Measurements from ENCODE around the gene COL6A2. TPM values are rescaled to one million over a fixed set of nuclear protein-coding genes. Genes with fewer than 3 reads are reported as not detected.

COL6A2 gene
- total RNA-seq, 6 experiments from 2014 or later = 17.3 to 81.7 (median 38.4) TPM

DNA sequence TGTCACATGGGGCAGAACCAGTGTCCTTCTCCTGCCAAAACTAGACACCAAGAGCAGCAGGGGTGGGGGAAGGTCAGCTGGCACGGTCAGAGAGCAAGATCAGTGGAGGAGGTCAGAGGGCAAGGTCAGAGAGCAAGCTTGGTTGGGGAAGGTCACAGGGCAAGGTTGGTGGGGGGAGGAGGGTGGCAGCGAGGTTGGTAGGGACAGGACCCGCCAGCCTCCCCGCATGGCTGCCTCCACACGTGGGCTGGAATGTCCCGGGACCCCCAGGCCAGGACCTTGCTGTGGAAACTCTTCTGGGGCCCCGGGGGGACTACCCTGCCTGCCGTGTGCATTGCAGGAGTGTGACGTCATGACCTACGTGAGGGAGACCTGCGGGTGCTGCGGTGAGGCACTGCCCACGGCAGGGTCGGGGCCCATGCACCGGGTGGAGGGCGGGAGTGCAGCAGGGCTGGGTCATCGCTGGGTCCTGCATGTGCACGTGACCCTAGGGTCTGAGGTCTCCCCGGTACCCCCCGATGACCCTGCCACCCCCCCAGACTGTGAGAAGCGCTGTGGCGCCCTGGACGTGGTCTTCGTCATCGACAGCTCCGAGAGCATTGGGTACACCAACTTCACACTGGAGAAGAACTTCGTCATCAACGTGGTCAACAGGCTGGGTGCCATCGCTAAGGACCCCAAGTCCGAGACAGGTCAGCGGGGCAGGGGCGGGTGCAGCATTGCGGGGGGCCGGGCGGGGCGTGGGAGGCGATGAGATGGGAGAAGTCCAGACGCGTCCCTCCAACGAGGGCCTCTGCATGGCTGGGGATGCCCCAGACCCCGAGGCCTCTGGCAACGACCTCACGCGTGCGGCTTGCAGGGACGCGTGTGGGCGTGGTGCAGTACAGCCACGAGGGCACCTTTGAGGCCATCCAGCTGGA, 27.3 kb downstream of the COL6A2 start:
- Histone ChIP-seq H3K4me1 (no peaks in the 10 kb centered on the region), H3K36me3 (no peaks in the 10 kb centered on the region), H3K9me3 (no peaks in the 10 kb centered on the region), H3K27ac (no peak overlapping the region), H3K27me3 (no peaks in the 10 kb centered on the region), H3K4me3 (no peak overlapping the region)
- DNase-seq (peak; percentile 21 to 64 (median 64)), ATAC-seq (peak in 1 of 4 donors; percentile 4)
- TF ChIP-seq POLR2A (IDR thresholded peaks at IDR 0.05) = no peak
- TF ChIP-seq, protein P1, sequence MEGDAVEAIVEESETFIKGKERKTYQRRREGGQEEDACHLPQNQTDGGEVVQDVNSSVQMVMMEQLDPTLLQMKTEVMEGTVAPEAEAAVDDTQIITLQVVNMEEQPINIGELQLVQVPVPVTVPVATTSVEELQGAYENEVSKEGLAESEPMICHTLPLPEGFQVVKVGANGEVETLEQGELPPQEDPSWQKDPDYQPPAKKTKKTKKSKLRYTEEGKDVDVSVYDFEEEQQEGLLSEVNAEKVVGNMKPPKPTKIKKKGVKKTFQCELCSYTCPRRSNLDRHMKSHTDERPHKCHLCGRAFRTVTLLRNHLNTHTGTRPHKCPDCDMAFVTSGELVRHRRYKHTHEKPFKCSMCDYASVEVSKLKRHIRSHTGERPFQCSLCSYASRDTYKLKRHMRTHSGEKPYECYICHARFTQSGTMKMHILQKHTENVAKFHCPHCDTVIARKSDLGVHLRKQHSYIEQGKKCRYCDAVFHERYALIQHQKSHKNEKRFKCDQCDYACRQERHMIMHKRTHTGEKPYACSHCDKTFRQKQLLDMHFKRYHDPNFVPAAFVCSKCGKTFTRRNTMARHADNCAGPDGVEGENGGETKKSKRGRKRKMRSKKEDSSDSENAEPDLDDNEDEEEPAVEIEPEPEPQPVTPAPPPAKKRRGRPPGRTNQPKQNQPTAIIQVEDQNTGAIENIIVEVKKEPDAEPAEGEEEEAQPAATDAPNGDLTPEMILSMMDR (IDR thresholded peaks at IDR 0.05) = no peak
- intact Hi-C loops (cut with DNase I) = no loop called here
- WGBS (ENCODE audit: insufficient coverage, low coverage, low lambda C conversion rate, missing lambda C conversion rate) = 86% methylated on average over 16 of the region's 49 CpGs

DNA sequence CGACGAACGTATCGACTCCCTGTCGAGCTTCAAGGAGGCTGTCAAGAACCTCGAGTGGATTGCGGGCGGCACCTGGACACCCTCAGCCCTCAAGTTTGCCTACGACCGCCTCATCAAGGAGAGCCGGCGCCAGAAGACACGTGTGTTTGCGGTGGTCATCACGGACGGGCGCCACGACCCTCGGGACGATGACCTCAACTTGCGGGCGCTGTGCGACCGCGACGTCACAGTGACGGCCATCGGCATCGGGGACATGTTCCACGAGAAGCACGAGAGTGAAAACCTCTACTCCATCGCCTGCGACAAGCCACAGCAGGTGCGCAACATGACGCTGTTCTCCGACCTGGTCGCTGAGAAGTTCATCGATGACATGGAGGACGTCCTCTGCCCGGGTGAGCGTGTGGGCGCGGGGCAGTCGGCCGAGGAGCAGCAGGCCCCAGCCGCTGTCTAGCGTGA, 28.0 kb downstream of the COL6A2 start:
- no peaks in the 10 kb centered on the region for H3K4me1 ChIP-seq
- TF ChIP-seq, protein P1 (IDR thresholded peaks at IDR 0.05) = no peak
- TF ChIP-seq POLR2A (IDR thresholded peaks at IDR 0.05) = no peak
- H3K27ac ChIP-seq = no peak overlapping the region
- H3K36me3 ChIP-seq = no peaks in the 10 kb centered on the region
- no peaks in the 10 kb centered on the region for H3K27me3 ChIP-seq
- H3K9me3 ChIP-seq = no peaks in the 10 kb centered on the region
- DNase-seq (peak; percentile 23 to 60 (median 53)), ATAC-seq (no peak)
- intact Hi-C loops (cut with DNase I) = no loop called here
- no peak overlapping the region for H3K4me3 ChIP-seq
- 64% methylated on average over 6 of the region's 47 CpGs for WGBS (ENCODE audit: insufficient coverage, low coverage, low lambda C conversion rate, missing lambda C conversion rate)

DNA sequence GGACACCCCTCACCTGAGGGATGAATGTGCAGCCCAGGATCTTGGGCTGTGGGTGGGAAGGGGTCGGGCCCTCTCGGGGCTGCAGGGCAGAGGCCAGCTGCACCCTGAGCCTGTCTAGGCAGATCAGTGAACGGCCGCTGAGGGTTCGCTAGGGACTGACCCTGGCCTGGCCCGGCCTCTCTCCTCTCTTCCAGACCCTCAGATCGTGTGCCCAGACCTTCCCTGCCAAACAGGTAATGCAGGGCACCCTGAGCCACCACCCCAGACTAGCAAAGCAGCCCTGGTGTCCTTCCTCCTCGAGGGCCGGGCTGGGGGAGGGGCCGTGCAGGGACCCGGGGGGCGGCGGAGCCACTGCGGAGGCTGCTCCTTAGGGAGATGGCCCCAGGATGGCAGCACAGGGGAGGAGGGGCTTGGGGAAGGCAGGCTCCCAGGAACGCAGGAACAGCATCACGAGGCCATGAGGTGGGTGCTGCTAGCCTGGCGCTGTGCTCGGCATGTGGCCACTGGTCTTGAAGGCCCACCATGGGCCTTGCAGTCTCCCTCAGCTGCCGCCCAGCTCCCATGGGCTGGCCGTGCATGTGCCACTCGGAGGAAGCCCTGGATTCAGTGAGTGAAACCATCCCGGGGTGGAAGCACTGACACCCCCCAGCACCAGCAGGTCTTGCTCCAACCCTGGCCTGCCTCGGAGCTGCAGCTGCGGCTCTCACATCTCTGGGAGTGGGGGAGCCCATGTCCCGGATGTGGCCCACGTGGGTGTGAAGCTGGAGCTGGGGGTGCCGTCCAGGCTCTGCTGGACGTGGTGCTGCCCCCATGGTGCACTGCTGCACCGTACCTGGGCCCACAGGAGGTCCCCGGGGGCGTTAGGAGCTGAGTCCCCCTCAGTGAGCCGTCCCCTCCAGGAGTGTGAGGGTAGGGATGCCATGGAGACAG, 28.7 kb downstream of the COL6A2 start:
- Histone ChIP-seq H3K27me3 (no peaks in the 10 kb centered on the region), H3K4me1 (no peaks in the 10 kb centered on the region), H3K36me3 (no peaks in the 10 kb centered on the region), H3K4me3 (no peak overlapping the region), H3K27ac (no peak overlapping the region), H3K9me3 (no peaks in the 10 kb centered on the region)
- peak in 3 of 4 donors; percentile 1 to 4 (median 3) for ATAC-seq
- peak; percentile 20 to 72 (median 57) for DNase-seq
- WGBS (ENCODE audit: insufficient coverage, low coverage, low lambda C conversion rate, missing lambda C conversion rate) = 50% methylated on average over 3 of the region's 32 CpGs
- intact Hi-C loops (cut with DNase I) = no loop called here
- TF ChIP-seq, protein P1 (IDR thresholded peaks at IDR 0.05) = no peak
- TF ChIP-seq POLR2A (IDR thresholded peaks at IDR 0.05) = no peak

DNA sequence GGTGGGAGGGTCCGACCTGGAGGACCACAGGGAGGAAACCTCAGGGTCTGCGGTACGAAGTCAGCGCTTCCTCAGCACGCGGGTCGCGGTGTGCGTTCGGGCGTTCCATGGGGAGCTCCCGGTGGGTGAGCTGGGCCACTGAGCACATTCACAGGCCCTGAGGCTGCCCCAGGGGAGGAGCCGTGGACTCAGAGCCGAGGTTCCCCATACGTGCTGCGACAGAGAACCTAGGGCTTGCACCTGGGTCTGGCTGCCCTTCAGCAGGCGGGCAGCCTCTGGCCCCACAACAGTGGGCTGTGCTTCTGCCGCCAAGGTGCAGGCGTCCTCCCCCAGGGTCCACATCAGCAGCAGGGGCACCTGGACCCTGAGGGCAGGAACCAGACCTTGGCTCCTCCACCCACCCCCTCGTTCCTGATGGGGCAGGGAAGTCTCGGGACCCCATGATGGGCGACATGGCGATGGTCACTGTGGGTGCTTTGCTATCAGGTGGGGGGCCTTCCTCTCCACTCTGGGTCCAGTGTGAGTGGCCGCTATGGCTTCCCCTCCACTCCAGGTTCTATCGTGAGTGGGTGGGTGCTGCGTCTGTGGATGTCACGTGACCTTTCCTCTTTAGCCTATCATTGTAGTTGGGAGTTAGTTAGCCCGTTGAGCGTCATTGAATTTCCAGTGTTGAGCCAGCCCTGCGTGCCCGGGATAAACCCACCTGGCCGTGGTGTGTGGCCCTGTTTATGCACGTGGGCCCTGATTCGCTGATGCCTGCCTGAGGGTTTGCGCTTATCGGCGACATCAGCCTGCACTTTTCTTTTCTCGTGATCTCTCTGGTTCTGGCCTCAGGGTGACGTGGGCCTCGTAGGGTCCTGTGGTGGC, 29.6 kb downstream of the COL6A2 start:
- Histone ChIP-seq H3K27me3 (no peaks in the 10 kb centered on the region), H3K4me1 (no peaks in the 10 kb centered on the region), H3K4me3 (no peak overlapping the region), H3K27ac (no peak overlapping the region), H3K9me3 (no peaks in the 10 kb centered on the region), H3K36me3 (peaks cover 0 to 8% (median 0%) of the 10 kb centered on the region in 4 donors)
- 36% methylated on average over 3 of the region's 40 CpGs for WGBS (ENCODE audit: insufficient coverage, low coverage, low lambda C conversion rate, missing lambda C conversion rate)
- TF ChIP-seq, protein P1 (IDR thresholded peaks at IDR 0.05) = no peak
- TF ChIP-seq POLR2A (IDR thresholded peaks at IDR 0.05) = no peak
- intact Hi-C loops (cut with DNase I) = no loop called here
- peak; percentile 27 to 66 (median 58) for DNase-seq
- ATAC-seq = peak in 3 of 4 donors; percentile 2 to 9 (median 6)

All from right lobe of liver (tissue), 6 donors.